Heart left ventricle (tissue), 13 donors: ENCODE data around the gene MAK.

Experiments
- CTCF ChIP-seq, 12 donors: fragments of 200-600 bp; sonication (generic) in 4 of 12; IDR thresholded peaks; one replicate each; pipeline versions ENCODE4 v1.5.0 to v1.8.0; 2018 to 2022; ENCODE audit warnings: antibody characterized with exemption in 12 of 12, mild to moderate bottlenecking in 5 of 12
- POLR2A ChIP-seq, 2 donors: fragments of 450-650 bp; IDR thresholded peaks; one replicate each; pipeline ENCODE4 v1.6.1; 2017; ENCODE audit warnings: antibody characterized with exemption in 2 of 2, mild to moderate bottlenecking in 2 of 2, moderate library complexity in 2 of 2
- donor health status: ischemic (EF 13 %, LVEDD 7.1; RV severe dilation, severe dysfunction).
- donor health status: DM: no; HTN: yes; CAD: no.
- donor health status: DM: no; HTN: no; CAD: no.
- donor health status: ischemic (EF 25% LVEDD 6.9; RV normal size, moderate dysfunction).
- donor health status: ischemic (EF 25% LVEDD 5.7; RV mildly dilated, moderate dysfunction).
- donor health status: ischemic (EF 35%, LVEDD 5.7; RV mildly dilated, moderate dysfunction).
- donor health status: nonischemic (EF 11% LVEDD 7.7; RV severe dilation, severe dysfunction).
- donor health status: DM: yes; HTN: yes; CAD: no.
- donor health status: PGD.
- donor health status: ischemic (EF 29% LVEDD 5.4; RV normal size, mild dysfunction).
- donor health status: nonischemic (EF 23%, LVEDD 6.1; RV moderate dilation, normal function).

- TF ChIP-seq CTCF (IDR thresholded peaks at IDR 0.05): no peak
- no peak for TF ChIP-seq POLR2A (IDR thresholded peaks at IDR 0.05)
Observed at GRCh38 chr6:10880366-10880765, 42.0 kb upstream of the MAK start.
